ENCODE data around the gene SPHKAP. TPM values are rescaled to one million over a fixed set of nuclear protein-coding genes. Genes with fewer than 3 reads are reported as not detected.
A peak's percentile ranks its signal among the peaks of the same experiment; 100 is the strongest.

The SPHKAP gene
- total RNA-seq, 2 experiments from 2014 or later, result not detected

DNA sequence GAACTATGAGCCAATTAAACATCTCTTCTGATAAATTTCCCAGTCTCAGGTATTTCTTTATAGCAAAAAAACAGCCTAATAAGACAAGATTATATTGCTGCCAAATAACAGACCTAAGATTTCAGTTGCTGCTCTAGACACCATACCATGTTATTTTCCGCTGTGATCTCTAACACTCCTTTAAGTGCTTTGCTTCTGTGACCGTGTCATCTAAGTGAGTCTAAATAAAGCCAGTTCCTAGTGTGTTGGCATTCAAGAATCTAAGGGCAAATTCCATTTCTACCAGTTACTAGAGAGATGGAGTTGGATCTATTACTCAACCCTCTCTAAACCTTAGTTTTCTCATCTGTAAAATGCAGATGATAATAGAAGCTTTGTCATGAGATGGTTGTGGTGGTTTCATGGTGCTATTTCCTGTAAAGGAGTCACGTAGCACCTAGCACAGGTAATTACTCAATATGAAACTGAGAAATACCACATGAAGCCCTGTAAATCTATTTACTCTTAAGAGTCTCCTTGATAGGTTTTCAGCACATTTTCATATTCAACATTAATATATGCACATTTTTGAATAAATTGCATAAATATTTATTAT is 40.5 kb downstream of the SPHKAP start:
- H3K9me3 Mint-ChIP-seq, result peaks cover 3% of the 10 kb centered on the region
- intact Hi-C loops (cut with micrococcal nuclease), result no loop called here
- ChIA-PET POLR2A (no interaction called here), CTCF (no interaction called here)
- ATAC-seq (peak; percentile 74), DNase-seq (no peak)
- TF ChIP-seq CTCF (IDR thresholded peaks at IDR 0.05), result no peak
- H3K27me3 Mint-ChIP-seq, result no peaks in the 10 kb centered on the region
- peak overlapping the region; percentile 0 for H3K27ac Mint-ChIP-seq
- H3K4me1 Mint-ChIP-seq (ENCODE audit: low read depth), result peaks cover 3% of the 10 kb centered on the region
- no peaks in the 10 kb centered on the region for H3K36me3 Mint-ChIP-seq (ENCODE audit: low read depth)
- H3K4me3 Mint-ChIP-seq, result no peak overlapping the region

DNA sequence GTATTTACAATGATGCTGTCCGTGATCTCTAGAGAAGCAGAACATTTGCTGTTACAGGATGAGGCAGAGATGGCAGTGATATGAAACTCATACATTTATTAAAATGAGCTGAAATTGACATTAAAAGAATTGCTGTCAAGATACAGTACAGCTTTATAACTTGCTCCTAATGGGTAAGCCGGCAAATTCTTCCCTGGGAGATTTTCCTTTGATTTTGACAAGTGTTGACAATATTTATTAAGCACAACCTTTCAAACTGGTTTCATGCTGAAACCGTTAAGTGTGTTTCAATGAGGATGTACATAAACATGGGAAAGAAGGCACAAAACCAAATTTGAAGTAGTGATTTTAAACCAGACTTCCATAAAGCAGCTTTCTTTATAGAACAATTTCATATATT is 45.5 kb downstream of the SPHKAP start:
- CTCF ChIA-PET, result no interaction called here
- POLR2A ChIA-PET, result no interaction called here
- H3K27ac Mint-ChIP-seq, result no peak overlapping the region
- ATAC-seq (no peak), DNase-seq (no peak)
- TF ChIP-seq CTCF (IDR thresholded peaks at IDR 0.05), result no peak
- H3K36me3 Mint-ChIP-seq (ENCODE audit: low read depth), result no peaks in the 10 kb centered on the region
- H3K27me3 Mint-ChIP-seq, result no peaks in the 10 kb centered on the region
- intact Hi-C loops (cut with micrococcal nuclease), result no loop called here
- H3K4me1 Mint-ChIP-seq (ENCODE audit: low read depth), result peaks cover 3% of the 10 kb centered on the region
- H3K4me3 Mint-ChIP-seq, result no peak overlapping the region
- no peaks in the 10 kb centered on the region for H3K9me3 Mint-ChIP-seq

DNA sequence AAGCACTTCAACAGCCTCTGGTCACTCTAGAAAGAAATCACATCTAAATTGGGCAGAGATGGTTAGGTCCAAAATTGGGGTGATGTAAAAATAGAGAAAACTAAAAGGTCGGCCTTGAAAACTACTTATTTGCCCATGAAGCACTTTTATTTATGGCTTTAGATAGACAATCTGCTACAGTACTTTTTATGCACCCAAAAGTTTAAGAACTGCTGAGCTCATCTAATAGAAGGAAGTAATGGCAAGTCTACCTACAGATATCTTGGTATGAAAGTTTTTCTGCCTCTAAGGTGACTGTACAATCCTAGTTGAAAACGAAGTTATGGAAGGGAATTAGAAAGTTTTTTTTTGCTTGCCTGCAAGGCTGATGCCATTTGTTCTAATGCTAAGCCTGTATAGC is 46.2 kb downstream of the SPHKAP start:
- Mint-ChIP-seq H3K36me3 (ENCODE audit: low read depth) (no peaks in the 10 kb centered on the region), H3K4me3 (no peak overlapping the region), H3K4me1 (ENCODE audit: low read depth) (no peaks in the 10 kb centered on the region), H3K27ac (no peak overlapping the region), H3K27me3 (no peaks in the 10 kb centered on the region), H3K9me3 (no peaks in the 10 kb centered on the region)
- TF ChIP-seq CTCF (IDR thresholded peaks at IDR 0.05), result no peak
- intact Hi-C loops (cut with micrococcal nuclease), result no loop called here
- ATAC-seq (no peak), DNase-seq (no peak)
- CTCF ChIA-PET, result no interaction called here
- POLR2A ChIA-PET, result interaction anchor here (1.0 kb wide), 1 partner anchor 110 kb away, joined by 3 read pairs; no protein-coding TSS in a partner anchor

- TF ChIP-seq CTCF (IDR thresholded peaks at IDR 0.05), result no peak
- Mint-ChIP-seq H3K36me3 (ENCODE audit: low read depth) (no peaks in the 10 kb centered on the region), H3K4me1 (ENCODE audit: low read depth) (no peaks in the 10 kb centered on the region), H3K4me3 (no peak overlapping the region), H3K27me3 (no peaks in the 10 kb centered on the region), H3K9me3 (no peaks in the 10 kb centered on the region), H3K27ac (no peak overlapping the region)
- ChIA-PET POLR2A (no interaction called here), CTCF (no interaction called here)
- intact Hi-C loops (cut with micrococcal nuclease), result no loop called here
- DNase-seq, result no peak
- no peak for ATAC-seq
Measured at GRCh38 chr2:228131833-228132232, 49.7 kb downstream of the SPHKAP start.

DNA sequence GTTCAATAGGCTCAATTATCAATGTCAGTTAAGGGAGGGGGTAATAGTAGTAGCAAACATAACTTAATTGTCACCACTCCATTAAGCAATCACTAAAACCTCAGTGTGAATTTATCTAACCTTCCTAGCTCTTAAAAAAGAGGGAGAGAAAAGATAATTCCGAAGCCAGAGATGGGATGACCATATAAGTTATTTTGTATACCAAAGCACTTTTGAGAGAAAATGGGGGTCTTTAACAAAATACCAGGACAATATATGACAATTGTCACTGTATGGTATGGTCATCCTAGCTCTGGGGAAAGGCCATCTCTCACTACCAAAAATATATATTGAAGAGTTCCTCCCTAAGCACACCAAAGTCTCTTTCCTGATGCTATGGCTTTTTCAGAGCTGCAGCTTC is 55.1 kb downstream of the SPHKAP start:
- H3K9me3 Mint-ChIP-seq, result peaks cover 2% of the 10 kb centered on the region

More for the DNA sequence above, 55.1 kb downstream of the SPHKAP start:
- ChIA-PET CTCF (no interaction called here), POLR2A (no interaction called here)
- Mint-ChIP-seq H3K36me3 (ENCODE audit: low read depth) (no peaks in the 10 kb centered on the region), H3K4me1 (ENCODE audit: low read depth) (no peaks in the 10 kb centered on the region), H3K4me3 (no peak overlapping the region), H3K27ac (no peak overlapping the region), H3K27me3 (no peaks in the 10 kb centered on the region)
- TF ChIP-seq CTCF (IDR thresholded peaks at IDR 0.05), result no peak
- ATAC-seq, result no peak
- intact Hi-C loops (cut with micrococcal nuclease), result no loop called here
- DNase-seq, result no peak
